Activated CD8-positive, alpha-beta memory T cell treated with anti-CD3 and anti-CD28 coated beads for 4 hours (primary cell): ENCODE measurements around the gene HOXC11.

Source experiments
- DNase-seq, 2 donors: peaks; one replicate each; pipeline ENCODE4 v3.0.0-alpha.2; 2020; ENCODE audit warnings: low read depth in 2 of 2

HOXC11 gene

GRCh38 chr12:53956914-53957536, 15.9 kb upstream of the HOXC11 start:
- no peak for DNase-seq

- DNase-seq: no peak
Observed at GRCh38 chr12:53958128-53958527, 14.8 kb upstream of the HOXC11 start.

- no peak for DNase-seq
Observed at GRCh38 chr12:53959314-53959713, 13.6 kb upstream of the HOXC11 start.

GRCh38 chr12:53960187-53961024, 12.5 kb upstream of the HOXC11 start:
- no peak for DNase-seq

- DNase-seq: no peak
Observed at GRCh38 chr12:53961025-53961761, 11.7 kb upstream of the HOXC11 start.

- DNase-seq: no peak
Observed at GRCh38 chr12:53963005-53963404, 9.9 kb upstream of the HOXC11 start.

- DNase-seq: no peak
Observed at GRCh38 chr12:53963434-53964314, 9.3 kb upstream of the HOXC11 start.

GRCh38 chr12:53964315-53964713, 8.6 kb upstream of the HOXC11 start:
- no peak for DNase-seq

- no peak for DNase-seq
Observed at GRCh38 chr12:53965281-53966084, 7.4 kb upstream of the HOXC11 start.

GRCh38 chr12:53966085-53966384, 6.9 kb upstream of the HOXC11 start:
- DNase-seq: no peak

GRCh38 chr12:53966385-53967133, 6.4 kb upstream of the HOXC11 start:
- DNase-seq: no peak

- no peak for DNase-seq
Observed at GRCh38 chr12:53967421-53967925, 5.5 kb upstream of the HOXC11 start.

GRCh38 chr12:53968214-53969127, 4.5 kb upstream of the HOXC11 start:
- DNase-seq: no peak

- DNase-seq: no peak
Observed at GRCh38 chr12:53969588-53970259, 3.2 kb upstream of the HOXC11 start.

- DNase-seq: no peak
Observed at GRCh38 chr12:53970451-53970850, 2.5 kb upstream of the HOXC11 start.

- no peak for DNase-seq
Observed at GRCh38 chr12:53971129-53971528, 1.8 kb upstream of the HOXC11 start.

- DNase-seq: no peak
Observed at GRCh38 chr12:53971686-53972085, 1.2 kb upstream of the HOXC11 start.

- no peak for DNase-seq
Observed at GRCh38 chr12:53972152-53972702, 699 bp upstream of the HOXC11 start.
